K562 (cell line): ENCODE measurements around the gene CALCOCO2. TPM values are rescaled to one million over a fixed set of nuclear protein-coding genes. Genes with fewer than 3 reads are reported as not detected.

Experiments used
- DNMT1 ChIP-seq: fragments of 450-650 bp; IDR thresholded peaks from 2 replicates; pipeline ENCODE4 v1.6.1; 2016; ENCODE audit warnings: antibody characterized with exemption, mild to moderate bottlenecking
- ETV6 ChIP-seq, 3 experiments: fragments of 150-350 bp in 1 of 3; sonication (generic) in 1 of 3; formaldehyde crosslinking in 1 of 3; IDR thresholded peaks; 2 replicates each; pipeline versions ENCODE4 v1.6.1 to v1.8.0; 2014 to 2022; ENCODE audit warnings: borderline replicate concordance in 2 of 3, low read depth in 2 of 3, antibody characterized with exemption in 1 of 3, low read length in 1 of 3, mild to moderate bottlenecking in 1 of 3, missing genetic modification reagents in 1 of 3
- FOXK2 ChIP-seq, 2 experiments: fragments of 450-650 bp; IDR thresholded peaks in 1 of 2; conservative IDR thresholded peaks in 1 of 2; 2 replicates each; pipeline ENCODE4 v1.6.1; 2016; ENCODE audit warnings: low read depth in 2 of 2, mild to moderate bottlenecking in 1 of 2
- HDAC2 ChIP-seq: fragments of 450-650 bp; IDR thresholded peaks from 2 replicates; pipeline ENCODE4 v1.6.1; 2016; ENCODE audit warnings: mild to moderate bottlenecking
- IFI16 ChIP-seq: fragments of 250-450 bp; sonication (Bioruptor Pico); IDR thresholded peaks from 2 replicates; pipeline ENCODE4 v2.1.2; 2022; ENCODE audit warnings: mild to moderate bottlenecking, inconsistent platforms
- MCM7 ChIP-seq, 2 experiments: fragments of 450-650 bp; IDR thresholded peaks; 2 replicates each; pipeline ENCODE4 v1.6.1; 2016 to 2018
- MEF2D ChIP-seq: conservative IDR thresholded peaks from 2 replicates; pipeline ENCODE4 v1.6.1; 2016; ENCODE audit warnings: low read depth, missing genetic modification characterization, missing compliant biosample characterization
- MIER1 ChIP-seq: fragments of 450-650 bp; IDR thresholded peaks from 2 replicates; pipeline ENCODE4 v1.6.1; 2016; ENCODE audit warnings: antibody characterized with exemption, mild to moderate bottlenecking, low read depth
- NONO ChIP-seq, 2 experiments: fragments of 200-400 bp in 1 of 2; fragments of 450-650 bp in 1 of 2; formaldehyde crosslinking in 1 of 2; IDR thresholded peaks; 2 replicates each; pipeline ENCODE4 v1.6.1; 2017; ENCODE audit warnings: low read depth in 2 of 2, mild to moderate bottlenecking in 2 of 2, moderate library complexity in 2 of 2, low read length in 1 of 2
- NR2C1 ChIP-seq, 2 experiments: fragments of 450-650 bp; IDR thresholded peaks; 2 replicates each; pipeline ENCODE4 v1.6.1; 2017; ENCODE audit warnings: mild to moderate bottlenecking in 2 of 2, antibody characterized with exemption in 1 of 2, inconsistent platforms in 1 of 2, missing compliant biosample characterization in 1 of 2, missing genetic modification characterization in 1 of 2
- RBM39 ChIP-seq: fragments of 200-400 bp; formaldehyde crosslinking; optimal IDR thresholded peaks from 2 replicates; pipeline ENCODE3; 2018; ENCODE audit warnings: low read depth, low read length
- SRSF1 ChIP-seq: fragments of 200-400 bp; formaldehyde crosslinking; IDR thresholded peaks from 2 replicates; pipeline ENCODE4 v1.6.1; 2017; ENCODE audit warnings: mild to moderate bottlenecking, low read depth, low read length, moderate library complexity
- XRCC5 ChIP-seq: fragments of 200-400 bp; formaldehyde crosslinking; IDR thresholded peaks from 2 replicates; pipeline ENCODE4 v1.6.1; 2017; ENCODE audit warnings: low read depth, mild to moderate bottlenecking, low read length
- ZBTB7A ChIP-seq: IDR thresholded peaks from 2 replicates; pipeline ENCODE4 v1.6.1; 2011; ENCODE audit warnings: low read depth, mild to moderate bottlenecking, low read length, moderate library complexity, borderline replicate concordance; ENCODE audit not compliant: control insufficient read depth
- polyA plus RNA-seq, 8 experiments: library from polyadenylated mRNA; depleted of rRNA in 4 of 8; stranded (reverse) in 5 of 8; unstranded in 3 of 8; fragments of >200 nt; fragmentation: Nextera tagmentation in 2 of 8; fragmentation: Illumina TruSeq in 1 of 8; extraction: Ambion mirVana in 2 of 8; extraction: Trizol in 1 of 8; gene quantifications; 2 replicates each; pipeline versions ENCODE4 v1.2.1 to v1.2.3, GENCODE V29; 2011 to 2014; ENCODE audit warnings: inconsistent platforms in 1 of 8, missing spikeins in 1 of 8
- total RNA-seq, 7 experiments: library from RNA; depleted of rRNA in 6 of 7; stranded (reverse); fragments of >200 nt in 6 of 7; fragmentation: Illumina TruSeq in 2 of 7; extraction: Trizol in 2 of 7; gene quantifications; 2 replicates each; pipeline versions ENCODE4 v1.2.1 to v1.2.3, GENCODE V29; 2011 to 2021; ENCODE audit warnings: low replicate concordance in 1 of 7
- TF ChIP-seq, protein P1 (sequence below), 2 experiments: fragments of 200-800 bp in 1 of 2; sonication (Bioruptor generic) in 1 of 2; sonication (generic) in 1 of 2; formaldehyde crosslinking in 1 of 2; IDR thresholded peaks in 1 of 2; conservative IDR thresholded peaks in 1 of 2; 2 replicates each; pipeline versions ENCODE4 v1.5.0 to v1.6.1; 2016 to 2020; ENCODE audit warnings: missing compliant biosample characterization in 1 of 2, missing genetic modification characterization in 1 of 2, missing genetic modification reagents in 1 of 2
- TF ChIP-seq, protein P2 (sequence below): sonication (generic); formaldehyde crosslinking; IDR thresholded peaks from 2 replicates; pipeline ENCODE4 v1.5.0; 2020; ENCODE audit warnings: missing genetic modification reagents
- TF ChIP-seq, protein P3 (sequence below): fragments of 450-650 bp; IDR thresholded peaks from 2 replicates; pipeline ENCODE4 v1.6.1; 2018; ENCODE audit not compliant: partially characterized antibody

CALCOCO2 gene
- total and polyA plus RNA-seq, 9 of the 15 experiments (the other 6 are each of a cell fraction or from before 2014, with no cell fraction given): 24.1 to 87.3 (median 67.5) TPM

DNA sequence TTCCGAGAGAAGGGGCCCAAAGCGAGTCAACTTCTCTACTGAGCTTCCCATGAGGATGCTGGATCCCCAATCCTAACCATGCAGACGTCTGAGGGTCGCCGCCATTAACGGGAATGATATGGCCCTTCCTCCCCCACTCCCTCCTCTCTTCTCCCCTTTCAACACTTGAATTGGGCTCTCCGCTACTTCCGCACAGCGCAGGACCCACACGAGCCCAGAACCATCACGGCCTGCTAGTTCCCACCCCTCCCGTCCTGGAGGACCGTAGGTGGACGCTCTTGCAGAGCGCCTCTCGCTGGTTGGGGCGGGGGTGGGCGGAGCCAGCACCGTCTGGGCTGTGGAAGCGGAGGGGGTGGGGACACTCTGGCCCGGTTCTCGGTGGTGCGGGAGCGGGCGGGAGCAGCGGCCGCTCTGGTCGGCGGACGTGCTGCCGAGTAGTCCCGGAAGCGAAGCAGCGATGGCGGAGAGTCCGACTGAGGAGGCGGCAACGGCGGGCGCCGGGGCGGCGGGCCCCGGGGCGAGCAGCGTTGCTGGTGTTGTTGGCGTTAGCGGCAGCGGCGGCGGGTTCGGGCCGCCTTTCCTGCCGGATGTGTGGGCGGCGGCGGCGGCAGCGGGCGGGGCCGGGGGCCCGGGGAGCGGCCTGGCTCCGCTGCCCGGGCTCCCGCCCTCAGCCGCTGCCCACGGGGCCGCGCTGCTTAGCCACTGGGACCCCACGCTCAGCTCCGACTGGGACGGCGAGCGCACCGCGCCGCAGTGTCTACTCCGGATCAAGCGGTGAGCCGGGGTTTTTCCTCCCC, 77.4 kb downstream of the CALCOCO2 start, which contains the start of gene UBE2Z (continued):
- TF ChIP-seq, protein P1, sequence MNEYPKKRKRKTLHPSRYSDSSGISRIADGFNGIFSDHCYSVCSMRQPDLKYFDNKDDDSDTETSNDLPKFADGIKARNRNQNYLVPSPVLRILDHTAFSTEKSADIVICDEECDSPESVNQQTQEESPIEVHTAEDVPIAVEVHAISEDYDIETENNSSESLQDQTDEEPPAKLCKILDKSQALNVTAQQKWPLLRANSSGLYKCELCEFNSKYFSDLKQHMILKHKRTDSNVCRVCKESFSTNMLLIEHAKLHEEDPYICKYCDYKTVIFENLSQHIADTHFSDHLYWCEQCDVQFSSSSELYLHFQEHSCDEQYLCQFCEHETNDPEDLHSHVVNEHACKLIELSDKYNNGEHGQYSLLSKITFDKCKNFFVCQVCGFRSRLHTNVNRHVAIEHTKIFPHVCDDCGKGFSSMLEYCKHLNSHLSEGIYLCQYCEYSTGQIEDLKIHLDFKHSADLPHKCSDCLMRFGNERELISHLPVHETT (CRISPR knock-in tag; conservative IDR thresholded peaks at IDR 0.05 in 1 of 2, IDR thresholded peaks at IDR 0.05 in 1 of 2): peak in 1 of 2 experiments; percentile 94; a peak in 2 of 4 replicates
- TF ChIP-seq IFI16 (no peak), MCM7 (IDR thresholded peaks at IDR 0.05) (no peak), FOXK2 (conservative IDR thresholded peaks at IDR 0.05 in 1 of 2, IDR thresholded peaks at IDR 0.05 in 1 of 2; ENCODE audit: low read depth in 2 of 2) (peak; percentile 48 to 77), SRSF1 (no peak), NONO (IDR thresholded peaks at IDR 0.05; ENCODE audit: low read depth in 2 of 2, low read length in 1 of 2) (peak; percentile 58 to 87; a peak in 2 of 4 replicates), NR2C1 (IDR thresholded peaks at IDR 0.05) (peak; percentile 50; the same call in 1 of the 2 replicates), NR2C1 (tag; IDR thresholded peaks at IDR 0.05) (no peak), MIER1 (peak; percentile 69; the same call in 1 of the 2 replicates), ZBTB7A (peak; percentile 37; the same call in 1 of the 2 replicates), DNMT1 (peak; percentile 97; the same call in 1 of the 2 replicates), RBM39 (no peak), MEF2D (tag) (no peak), XRCC5 (no peak), HDAC2 (peak; percentile 84), ETV6 (IDR thresholded peaks at IDR 0.05; ENCODE audit: borderline replicate concordance in 1 of 2, low read depth in 2 of 2, low read length in 1 of 2) (no peak), ETV6 (CRISPR knock-in tag; IDR thresholded peaks at IDR 0.05; ENCODE audit: borderline replicate concordance) (no peak)
- TF ChIP-seq, protein P2, sequence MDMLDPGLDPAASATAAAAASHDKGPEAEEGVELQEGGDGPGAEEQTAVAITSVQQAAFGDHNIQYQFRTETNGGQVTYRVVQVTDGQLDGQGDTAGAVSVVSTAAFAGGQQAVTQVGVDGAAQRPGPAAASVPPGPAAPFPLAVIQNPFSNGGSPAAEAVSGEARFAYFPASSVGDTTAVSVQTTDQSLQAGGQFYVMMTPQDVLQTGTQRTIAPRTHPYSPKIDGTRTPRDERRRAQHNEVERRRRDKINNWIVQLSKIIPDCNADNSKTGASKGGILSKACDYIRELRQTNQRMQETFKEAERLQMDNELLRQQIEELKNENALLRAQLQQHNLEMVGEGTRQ: no peak
- TF ChIP-seq, protein P3, sequence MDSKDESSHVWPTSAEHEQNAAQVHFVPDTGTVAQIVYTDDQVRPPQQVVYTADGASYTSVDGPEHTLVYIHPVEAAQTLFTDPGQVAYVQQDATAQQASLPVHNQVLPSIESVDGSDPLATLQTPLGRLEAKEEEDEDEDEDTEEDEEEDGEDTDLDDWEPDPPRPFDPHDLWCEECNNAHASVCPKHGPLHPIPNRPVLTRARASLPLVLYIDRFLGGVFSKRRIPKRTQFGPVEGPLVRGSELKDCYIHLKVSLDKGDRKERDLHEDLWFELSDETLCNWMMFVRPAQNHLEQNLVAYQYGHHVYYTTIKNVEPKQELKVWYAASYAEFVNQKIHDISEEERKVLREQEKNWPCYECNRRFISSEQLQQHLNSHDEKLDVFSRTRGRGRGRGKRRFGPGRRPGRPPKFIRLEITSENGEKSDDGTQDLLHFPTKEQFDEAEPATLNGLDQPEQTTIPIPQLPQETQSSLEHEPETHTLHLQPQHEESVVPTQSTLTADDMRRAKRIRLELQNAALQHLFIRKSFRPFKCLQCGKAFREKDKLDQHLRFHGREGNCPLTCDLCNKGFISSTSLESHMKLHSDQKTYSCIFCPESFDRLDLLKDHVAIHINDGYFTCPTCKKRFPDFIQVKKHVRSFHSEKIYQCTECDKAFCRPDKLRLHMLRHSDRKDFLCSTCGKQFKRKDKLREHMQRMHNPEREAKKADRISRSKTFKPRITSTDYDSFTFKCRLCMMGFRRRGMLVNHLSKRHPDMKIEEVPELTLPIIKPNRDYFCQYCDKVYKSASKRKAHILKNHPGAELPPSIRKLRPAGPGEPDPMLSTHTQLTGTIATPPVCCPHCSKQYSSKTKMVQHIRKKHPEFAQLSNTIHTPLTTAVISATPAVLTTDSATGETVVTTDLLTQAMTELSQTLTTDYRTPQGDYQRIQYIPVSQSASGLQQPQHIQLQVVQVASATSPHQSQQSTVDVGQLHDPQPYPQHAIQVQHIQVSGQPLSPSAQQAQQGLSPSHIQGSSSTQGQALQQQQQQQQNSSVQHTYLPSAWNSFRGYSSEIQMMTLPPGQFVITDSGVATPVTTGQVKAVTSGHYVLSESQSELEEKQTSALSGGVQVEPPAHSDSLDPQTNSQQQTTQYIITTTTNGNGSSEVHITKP: peak; percentile 84
